ENCODE results near the gene POLQ.

GRCh38 chr3:121552797-121553196 is 7.0 kb upstream of the POLQ start:
- TF ChIP-seq POLR2A (IDR thresholded peaks at IDR 0.05; ENCODE audit: low read length), result no peak
- TF ChIP-seq GATA1 (IDR thresholded peaks at IDR 0.05; ENCODE audit: low read depth, low read length), result no peak

All from erythroblast (primary cell).